ENCODE data around the gene KCND1.
A peak's percentile ranks its signal among the peaks of the same experiment; 100 is the strongest.

Gene KCND1

GRCh38 chrX:48938721-48939425 lies 32.8 kb downstream of the KCND1 start:
- no peaks in the 10 kb centered on the region for H3K9me3 ChIP-seq (ENCODE audit: control insufficient read depth, low read length)
- WGBS: 100% methylated on average over 1 of the region's 1 CpG
- H4K8ac ChIP-seq (ENCODE audit: low read length): no peak overlapping the region
- H4K91ac ChIP-seq (ENCODE audit: low read length): no peak overlapping the region
- H2AFZ ChIP-seq (ENCODE audit: low read depth, low read length): no peak overlapping the region
- H3K14ac ChIP-seq (ENCODE audit: low read length in 2 of 2): no peak overlapping the region
- H2BK15ac ChIP-seq (ENCODE audit: low read depth, poor library complexity, severe bottlenecking): no peak overlapping the region
- peaks cover 10% of the 10 kb centered on the region for H3K79me1 ChIP-seq (replicated peaks; ENCODE audit: low read length, poor library complexity, severe bottlenecking)
- no peak overlapping the region for H3K4ac ChIP-seq (ENCODE audit: low read depth in 1 of 2, low read length in 2 of 2)
- H2BK5ac ChIP-seq (ENCODE audit: low read depth, low read length, poor library complexity, severe bottlenecking): no peak overlapping the region
- H2BK12ac ChIP-seq (ENCODE audit: low read length in 2 of 2): no peak overlapping the region
- no peak overlapping the region for H3K4me2 ChIP-seq (ENCODE audit: low read length, poor library complexity, severe bottlenecking)
- H3K18ac ChIP-seq (ENCODE audit: low read depth in 1 of 2, low read length in 2 of 2): no peak overlapping the region
- H2BK120ac ChIP-seq (ENCODE audit: low read depth, low read length): no peak overlapping the region
- no peak for DNase-seq
- H3K36me3 ChIP-seq (ENCODE audit: control insufficient read depth in 1 of 2, insufficient read depth in 2 of 2, low read depth in 1 of 2, low read length in 2 of 2): peaks cover 34 to 56% of the 10 kb centered on the region in 2 experiments
- no peak overlapping the region for H3K23ac ChIP-seq (ENCODE audit: low read length in 2 of 2)
- H3K9ac ChIP-seq (ENCODE audit: low read length): no peak overlapping the region
- no peak overlapping the region for H3K27ac ChIP-seq (ENCODE audit: low read length, poor library complexity, severe bottlenecking)
- H3K27me3 ChIP-seq (ENCODE audit: control insufficient read depth in 1 of 2, insufficient read depth in 1 of 2, low read length in 2 of 2): peaks cover 0 to 9% of the 10 kb centered on the region in 2 experiments
- H3K4me1 ChIP-seq (ENCODE audit: control insufficient read depth, insufficient read depth, low read depth, low read length): peaks cover 24% of the 10 kb centered on the region
- H2AK5ac ChIP-seq (ENCODE audit: low read length, severe bottlenecking): no peak overlapping the region
- H3K4me3 ChIP-seq (ENCODE audit: insufficient read depth in 1 of 2, low read depth in 1 of 2, low read length in 2 of 2): no peak overlapping the region

GRCh38 chrX:48937054-48937907 lies 34.4 kb downstream of the KCND1 start:
- Histone ChIP-seq H3K79me1 (replicated peaks; ENCODE audit: low read length, poor library complexity, severe bottlenecking) (peaks cover 6% of the 10 kb centered on the region), H4K91ac (ENCODE audit: low read length) (no peak overlapping the region), H3K9me3 (ENCODE audit: control insufficient read depth, low read length) (peaks cover 4% of the 10 kb centered on the region), H3K9ac (ENCODE audit: low read length) (no peak overlapping the region), H3K14ac (ENCODE audit: low read length in 2 of 2) (no peak overlapping the region), H3K18ac (ENCODE audit: low read depth in 1 of 2, low read length in 2 of 2) (peak overlapping the region in 1 of 2 experiments; percentile 18), H2BK5ac (ENCODE audit: low read depth, low read length, poor library complexity, severe bottlenecking) (no peak overlapping the region), H2AFZ (ENCODE audit: low read depth, low read length) (no peak overlapping the region), H3K4me2 (ENCODE audit: low read length, poor library complexity, severe bottlenecking) (peak overlapping the region; percentile 22), H3K4me1 (ENCODE audit: control insufficient read depth, insufficient read depth, low read depth, low read length) (peaks cover 24% of the 10 kb centered on the region), H2BK12ac (ENCODE audit: low read length in 2 of 2) (peak overlapping the region in 1 of 2 experiments; percentile 34), H4K8ac (ENCODE audit: low read length) (peak overlapping the region; percentile 41), H3K23ac (ENCODE audit: low read length in 2 of 2) (no peak overlapping the region), H3K27ac (ENCODE audit: low read length, poor library complexity, severe bottlenecking) (peak overlapping the region; percentile 62), H2BK120ac (ENCODE audit: low read depth, low read length) (no peak overlapping the region), H2AK5ac (ENCODE audit: low read length, severe bottlenecking) (no peak overlapping the region), H3K4ac (ENCODE audit: low read depth in 1 of 2, low read length in 2 of 2) (no peak overlapping the region), H3K36me3 (ENCODE audit: control insufficient read depth in 1 of 2, insufficient read depth in 2 of 2, low read depth in 1 of 2, low read length in 2 of 2) (peaks cover 41 to 52% of the 10 kb centered on the region in 2 experiments), H3K27me3 (ENCODE audit: control insufficient read depth in 1 of 2, insufficient read depth in 1 of 2, low read length in 2 of 2) (peaks cover 0 to 4% of the 10 kb centered on the region in 2 experiments), H2BK15ac (ENCODE audit: low read depth, poor library complexity, severe bottlenecking) (no peak overlapping the region), H3K4me3 (ENCODE audit: insufficient read depth in 1 of 2, low read depth in 1 of 2, low read length in 2 of 2) (no peak overlapping the region)
- WGBS: 60% methylated on average over 9 of the region's 9 CpGs
- DNase-seq: peak; percentile 54

- H2AK5ac ChIP-seq (ENCODE audit: low read length, severe bottlenecking): no peak overlapping the region
- 96% methylated on average over 6 of the region's 8 CpGs for WGBS
- peaks cover 4% of the 10 kb centered on the region for H3K79me1 ChIP-seq (replicated peaks; ENCODE audit: low read length, poor library complexity, severe bottlenecking)
- no peak overlapping the region for H2BK12ac ChIP-seq (ENCODE audit: low read length in 2 of 2)
- no peak overlapping the region for H2AFZ ChIP-seq (ENCODE audit: low read depth, low read length)
- peak overlapping the region; percentile 53 for H3K27ac ChIP-seq (ENCODE audit: low read length, poor library complexity, severe bottlenecking)
- H3K27me3 ChIP-seq (ENCODE audit: control insufficient read depth in 1 of 2, insufficient read depth in 1 of 2, low read length in 2 of 2): peaks cover 0 to 4% of the 10 kb centered on the region in 2 experiments
- H3K18ac ChIP-seq (ENCODE audit: low read depth in 1 of 2, low read length in 2 of 2): no peak overlapping the region
- no peak overlapping the region for H2BK5ac ChIP-seq (ENCODE audit: low read depth, low read length, poor library complexity, severe bottlenecking)
- H3K36me3 ChIP-seq (ENCODE audit: control insufficient read depth in 1 of 2, insufficient read depth in 2 of 2, low read depth in 1 of 2, low read length in 2 of 2): peaks cover 35 to 51% of the 10 kb centered on the region in 2 experiments
- no peak overlapping the region for H3K4ac ChIP-seq (ENCODE audit: low read depth in 1 of 2, low read length in 2 of 2)
- H2BK15ac ChIP-seq (ENCODE audit: low read depth, poor library complexity, severe bottlenecking): no peak overlapping the region
- peaks cover 22% of the 10 kb centered on the region for H3K4me1 ChIP-seq (ENCODE audit: control insufficient read depth, insufficient read depth, low read depth, low read length)
- H4K8ac ChIP-seq (ENCODE audit: low read length): no peak overlapping the region
- H3K23ac ChIP-seq (ENCODE audit: low read length in 2 of 2): no peak overlapping the region
- H3K9me3 ChIP-seq (ENCODE audit: control insufficient read depth, low read length): peaks cover 4% of the 10 kb centered on the region
- no peak overlapping the region for H3K9ac ChIP-seq (ENCODE audit: low read length)
- DNase-seq: no peak
- H4K91ac ChIP-seq (ENCODE audit: low read length): no peak overlapping the region
- H3K14ac ChIP-seq (ENCODE audit: low read length in 2 of 2): no peak overlapping the region
- H3K4me2 ChIP-seq (ENCODE audit: low read length, poor library complexity, severe bottlenecking): no peak overlapping the region
- no peak overlapping the region for H3K4me3 ChIP-seq (ENCODE audit: insufficient read depth in 1 of 2, low read depth in 1 of 2, low read length in 2 of 2)
- no peak overlapping the region for H2BK120ac ChIP-seq (ENCODE audit: low read depth, low read length)
Measured at GRCh38 chrX:48936429-48937053, 35.1 kb downstream of the KCND1 start.

GRCh38 chrX:48935301-48935670 lies 36.4 kb downstream of the KCND1 start:
- no peak overlapping the region for H4K8ac ChIP-seq (ENCODE audit: low read length)
- no peak overlapping the region for H3K27ac ChIP-seq (ENCODE audit: low read length, poor library complexity, severe bottlenecking)
- no peak for DNase-seq
- H2AFZ ChIP-seq (ENCODE audit: low read depth, low read length): no peak overlapping the region
- no peak overlapping the region for H3K4me3 ChIP-seq (ENCODE audit: insufficient read depth in 1 of 2, low read depth in 1 of 2, low read length in 2 of 2)
- H4K91ac ChIP-seq (ENCODE audit: low read length): no peak overlapping the region
- peaks cover 30 to 56% of the 10 kb centered on the region in 2 experiments for H3K36me3 ChIP-seq (ENCODE audit: control insufficient read depth in 1 of 2, insufficient read depth in 2 of 2, low read depth in 1 of 2, low read length in 2 of 2)
- no peak overlapping the region for H2AK5ac ChIP-seq (ENCODE audit: low read length, severe bottlenecking)
- no peak overlapping the region for H3K9ac ChIP-seq (ENCODE audit: low read length)
- WGBS: 100% methylated on average over 1 of the region's 1 CpG
- peaks cover 4% of the 10 kb centered on the region for H3K9me3 ChIP-seq (ENCODE audit: control insufficient read depth, low read length)
- H2BK15ac ChIP-seq (ENCODE audit: low read depth, poor library complexity, severe bottlenecking): no peak overlapping the region
- no peak overlapping the region for H3K4ac ChIP-seq (ENCODE audit: low read depth in 1 of 2, low read length in 2 of 2)
- peaks cover 0 to 4% of the 10 kb centered on the region in 2 experiments for H3K27me3 ChIP-seq (ENCODE audit: control insufficient read depth in 1 of 2, insufficient read depth in 1 of 2, low read length in 2 of 2)
- H3K4me1 ChIP-seq (ENCODE audit: control insufficient read depth, insufficient read depth, low read depth, low read length): peaks cover 19% of the 10 kb centered on the region
- H3K4me2 ChIP-seq (ENCODE audit: low read length, poor library complexity, severe bottlenecking): no peak overlapping the region
- no peak overlapping the region for H3K14ac ChIP-seq (ENCODE audit: low read length in 2 of 2)
- peaks cover 4% of the 10 kb centered on the region for H3K79me1 ChIP-seq (replicated peaks; ENCODE audit: low read length, poor library complexity, severe bottlenecking)
- H3K18ac ChIP-seq (ENCODE audit: low read depth in 1 of 2, low read length in 2 of 2): no peak overlapping the region
- H2BK120ac ChIP-seq (ENCODE audit: low read depth, low read length): no peak overlapping the region
- no peak overlapping the region for H2BK5ac ChIP-seq (ENCODE audit: low read depth, low read length, poor library complexity, severe bottlenecking)
- H3K23ac ChIP-seq (ENCODE audit: low read length in 2 of 2): no peak overlapping the region
- no peak overlapping the region for H2BK12ac ChIP-seq (ENCODE audit: low read length in 2 of 2)
